ENCODE results near the gene ZRANB1.

- TF ChIP-seq POLR2A (IDR thresholded peaks at IDR 0.05), result no peak
- TF ChIP-seq, protein P1, sequence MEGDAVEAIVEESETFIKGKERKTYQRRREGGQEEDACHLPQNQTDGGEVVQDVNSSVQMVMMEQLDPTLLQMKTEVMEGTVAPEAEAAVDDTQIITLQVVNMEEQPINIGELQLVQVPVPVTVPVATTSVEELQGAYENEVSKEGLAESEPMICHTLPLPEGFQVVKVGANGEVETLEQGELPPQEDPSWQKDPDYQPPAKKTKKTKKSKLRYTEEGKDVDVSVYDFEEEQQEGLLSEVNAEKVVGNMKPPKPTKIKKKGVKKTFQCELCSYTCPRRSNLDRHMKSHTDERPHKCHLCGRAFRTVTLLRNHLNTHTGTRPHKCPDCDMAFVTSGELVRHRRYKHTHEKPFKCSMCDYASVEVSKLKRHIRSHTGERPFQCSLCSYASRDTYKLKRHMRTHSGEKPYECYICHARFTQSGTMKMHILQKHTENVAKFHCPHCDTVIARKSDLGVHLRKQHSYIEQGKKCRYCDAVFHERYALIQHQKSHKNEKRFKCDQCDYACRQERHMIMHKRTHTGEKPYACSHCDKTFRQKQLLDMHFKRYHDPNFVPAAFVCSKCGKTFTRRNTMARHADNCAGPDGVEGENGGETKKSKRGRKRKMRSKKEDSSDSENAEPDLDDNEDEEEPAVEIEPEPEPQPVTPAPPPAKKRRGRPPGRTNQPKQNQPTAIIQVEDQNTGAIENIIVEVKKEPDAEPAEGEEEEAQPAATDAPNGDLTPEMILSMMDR (IDR thresholded peaks at IDR 0.05), result no peak
Observed at GRCh38 chr10:124949543-124949942, 7.6 kb downstream of the ZRANB1 start.

Data from transverse colon (tissue), 3 donors.